Cardiac atrium fibroblast (primary cell): ENCODE results near the gene GARNL3. TPM values are rescaled to one million over a fixed set of nuclear protein-coding genes. Genes with fewer than 3 reads are reported as not detected.

Experiments
- total RNA-seq: library from RNA; depleted of rRNA; stranded (reverse); fragments of >200 nt; gene quantifications from 2 replicates; pipeline ENCODE4 v1.2.3, GENCODE V29; 2015

Gene GARNL3, protein sequence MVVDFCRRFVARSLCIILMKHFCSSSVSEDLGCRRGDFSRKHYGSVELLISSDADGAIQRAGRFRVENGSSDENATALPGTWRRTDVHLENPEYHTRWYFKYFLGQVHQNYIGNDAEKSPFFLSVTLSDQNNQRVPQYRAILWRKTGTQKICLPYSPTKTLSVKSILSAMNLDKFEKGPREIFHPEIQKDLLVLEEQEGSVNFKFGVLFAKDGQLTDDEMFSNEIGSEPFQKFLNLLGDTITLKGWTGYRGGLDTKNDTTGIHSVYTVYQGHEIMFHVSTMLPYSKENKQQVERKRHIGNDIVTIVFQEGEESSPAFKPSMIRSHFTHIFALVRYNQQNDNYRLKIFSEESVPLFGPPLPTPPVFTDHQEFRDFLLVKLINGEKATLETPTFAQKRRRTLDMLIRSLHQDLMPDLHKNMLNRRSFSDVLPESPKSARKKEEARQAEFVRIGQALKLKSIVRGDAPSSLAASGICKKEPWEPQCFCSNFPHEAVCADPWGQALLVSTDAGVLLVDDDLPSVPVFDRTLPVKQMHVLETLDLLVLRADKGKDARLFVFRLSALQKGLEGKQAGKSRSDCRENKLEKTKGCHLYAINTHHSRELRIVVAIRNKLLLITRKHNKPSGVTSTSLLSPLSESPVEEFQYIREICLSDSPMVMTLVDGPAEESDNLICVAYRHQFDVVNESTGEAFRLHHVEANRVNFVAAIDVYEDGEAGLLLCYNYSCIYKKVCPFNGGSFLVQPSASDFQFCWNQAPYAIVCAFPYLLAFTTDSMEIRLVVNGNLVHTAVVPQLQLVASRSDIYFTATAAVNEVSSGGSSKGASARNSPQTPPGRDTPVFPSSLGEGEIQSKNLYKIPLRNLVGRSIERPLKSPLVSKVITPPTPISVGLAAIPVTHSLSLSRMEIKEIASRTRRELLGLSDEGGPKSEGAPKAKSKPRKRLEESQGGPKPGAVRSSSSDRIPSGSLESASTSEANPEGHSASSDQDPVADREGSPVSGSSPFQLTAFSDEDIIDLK
- 0.81 and 3.2 TPM in 2 replicates for total RNA-seq

DNA sequence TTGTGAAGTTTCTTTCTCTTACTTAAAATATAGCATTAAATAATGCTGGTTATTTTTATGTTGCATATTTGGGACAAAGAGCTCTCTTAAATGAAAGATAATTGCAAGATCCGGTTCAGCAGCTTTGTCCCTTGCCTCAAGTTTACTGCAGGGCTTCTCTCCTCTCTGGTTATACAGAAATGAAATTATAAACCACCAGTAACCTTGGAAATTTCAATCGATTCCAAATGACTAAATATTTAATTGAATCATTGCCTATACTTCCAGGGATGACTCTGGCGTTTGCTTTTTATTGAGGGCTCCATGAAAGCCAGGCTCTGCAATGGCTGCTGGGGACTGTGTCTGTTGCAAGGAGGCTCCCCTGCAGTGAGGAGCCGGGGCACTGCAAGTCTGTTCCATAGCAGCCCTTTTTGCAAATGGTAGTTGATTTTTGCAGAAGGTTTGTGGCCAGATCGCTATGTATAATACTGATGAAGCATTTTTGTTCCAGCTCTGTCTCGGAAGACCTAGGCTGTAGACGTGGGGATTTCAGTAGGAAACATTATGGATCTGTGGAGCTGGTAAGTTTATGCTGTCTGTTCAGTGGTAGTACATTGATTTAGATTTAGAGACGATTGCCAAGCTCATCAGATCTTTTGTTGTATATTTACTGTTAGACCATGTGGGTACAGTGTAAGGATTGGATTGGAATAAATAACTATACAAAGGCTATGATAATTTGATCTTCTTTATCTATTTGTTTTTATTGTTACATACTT lies at the start of gene GARNL3:
Gene GARNL3, plus strand, starts transcription at position 313 of the 758 bp plus-strand sequence. Its CDS starts 104 bp downstream, at position 417.

GRCh38 chr9:127396808-127397645 lies 132.5 kb downstream of the GARNL3 start, which contains the start of gene SLC2A8:
Gene SLC2A8, plus strand, starts transcription at chr9:127397169. Its CDS starts 62 bp downstream, at chr9:127397231.

DNA sequence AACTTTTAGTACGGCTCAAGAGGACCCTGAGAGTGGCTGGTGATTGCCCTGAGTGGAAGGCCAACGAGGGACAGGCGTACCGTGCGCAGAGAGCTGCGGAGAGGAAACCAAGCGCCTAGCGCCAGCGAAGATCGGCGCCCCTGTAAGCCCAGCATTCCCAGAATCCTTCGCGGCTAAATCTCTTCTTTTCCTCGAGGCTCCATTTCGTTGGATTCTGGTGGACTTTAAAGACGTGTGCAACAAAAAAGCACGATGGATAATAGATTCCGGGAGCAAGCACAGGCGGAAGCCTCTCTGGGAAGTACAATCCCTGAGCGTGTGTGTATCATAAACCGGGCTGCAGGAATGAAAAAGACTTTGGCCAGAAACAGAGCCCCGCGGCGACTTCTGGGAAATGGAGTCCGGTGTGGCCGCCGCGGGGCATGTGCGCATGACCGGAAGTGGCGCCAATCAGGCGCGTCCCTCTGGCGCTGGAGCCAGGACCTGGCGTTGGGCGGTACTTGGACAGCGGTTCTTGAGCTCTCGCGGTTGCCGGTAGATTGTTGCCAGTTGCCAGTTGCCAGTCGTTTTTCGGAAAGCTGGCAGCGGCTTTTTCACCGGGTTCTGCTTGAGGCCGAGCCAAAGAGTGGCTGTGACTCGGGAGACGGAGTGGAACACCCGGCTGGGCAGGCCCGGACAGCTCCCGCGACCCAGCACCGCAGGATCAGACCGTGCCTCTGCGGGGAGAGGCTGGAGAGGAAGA lies 159.5 kb downstream of the GARNL3 start, which contains the start of gene ZNF79:
Gene ZNF79, plus strand, starts transcription at position 449 of the 742 bp plus-strand sequence. CDS start 406 bp downstream, outside the sequence.

Other genes starting within 250 kb of the GARNL3 start
- 52.0 and 71.5 TPM in 2 replicates for gene ANGPTL2, start 142.1 kb upstream of the GARNL3 start, total RNA-seq
- 21.3 and 26.1 TPM in 2 replicates for gene SLC2A8, start 132.4 kb downstream of the GARNL3 start, total RNA-seq
- gene ZNF79, start 159.6 kb downstream of the GARNL3 start, total RNA-seq: 7.9 and 8.7 TPM in 2 replicates
- 2,722 and 3,224 TPM in 2 replicates for gene RPL12, start 186.6 kb downstream of the GARNL3 start, total RNA-seq
- gene LRSAM1, start 186.7 kb downstream of the GARNL3 start, total RNA-seq: 12.6 and 24.7 TPM in 2 replicates